A549 treated with DMSO at 1 μM for 4 hours (cell line): ENCODE measurements around the gene SPRR4. TPM values are rescaled to one million over a fixed set of nuclear protein-coding genes. Genes with fewer than 3 reads are reported as not detected.

Experiments used
- total RNA-seq: library from RNA; stranded (reverse); fragments of 200-300 nt; extraction: Qiagen RNA extraction; gene quantifications from 5 replicates; pipeline ENCODE4 v1.2.3, GENCODE V29; 2022; ENCODE audit warnings: low read depth

Gene SPRR4
- not detected in 5 replicates for total RNA-seq

GRCh38 chr1:152970495-152970894 lies at the start of gene SPRR4:
Gene SPRR4 (plus strand): TSS chr1:152970648. CDS start chr1:152971891, 1,243 bp downstream.

GRCh38 chr1:152946651-152947256 lies 23.7 kb upstream of the SPRR4 start, which contains the start of gene SPRR5:
Gene SPRR5 (plus strand): TSS chr1:152947206. CDS start chr1:152948555, 1,349 bp downstream.

GRCh38 chr1:152983743-152984142 lies 13.3 kb downstream of the SPRR4 start, which contains the start of gene SPRR1A:
Gene SPRR1A (plus strand): TSS chr1:152984081. CDS start chr1:152985231, 1,150 bp downstream.

GRCh38 chr1:153001382-153001781 lies 30.9 kb downstream of the SPRR4 start, which contains the start of gene SPRR3:
Gene SPRR3 (plus strand): TSS chr1:153001749. CDS start chr1:153003021, 1,272 bp downstream.

Other genes starting within 250 kb of the SPRR4 start
- not detected in 5 replicates for gene KPRP, start 212.6 kb upstream of the SPRR4 start, total RNA-seq
- gene LCE1F, start 195.5 kb upstream of the SPRR4 start, total RNA-seq: not detected in 5 replicates
- gene LCE1E, start 184.4 kb upstream of the SPRR4 start, total RNA-seq: 0.08 TPM in 1 of 5 replicates, not detected in the others
- gene LCE1D, start 173.9 kb upstream of the SPRR4 start, total RNA-seq: not detected in 5 replicates
- not detected in 5 replicates for gene LCE1C, start 164.0 kb upstream of the SPRR4 start, total RNA-seq
- not detected in 5 replicates for gene LCE1B, start 158.7 kb upstream of the SPRR4 start, total RNA-seq
- not detected in 5 replicates for gene LCE1A, start 143.2 kb upstream of the SPRR4 start, total RNA-seq
- not detected in 5 replicates for gene LCE6A, start 127.8 kb upstream of the SPRR4 start, total RNA-seq
- not detected in 5 replicates for gene LCE7A, start 110.7 kb upstream of the SPRR4 start, total RNA-seq
- gene SMCP, start 92.3 kb upstream of the SPRR4 start, total RNA-seq: not detected in 5 replicates
- 0.04 to 0.07 TPM in 2 of 5 replicates, not detected in the others for gene IVL, start 62.1 kb upstream of the SPRR4 start, total RNA-seq
- gene SPRR5, start 23.4 kb upstream of the SPRR4 start, total RNA-seq: not detected in 5 replicates
- not detected in 5 replicates for gene SPRR1A, start 13.4 kb downstream of the SPRR4 start, total RNA-seq
- gene SPRR3, start 31.1 kb downstream of the SPRR4 start, total RNA-seq: not detected in 5 replicates
- gene SPRR1B, start 60.6 kb downstream of the SPRR4 start, total RNA-seq: not detected in 5 replicates
- not detected in 5 replicates for gene SPRR2D, start 70.5 kb downstream of the SPRR4 start, total RNA-seq
- not detected in 5 replicates for gene SPRR2A, start 86.9 kb downstream of the SPRR4 start, total RNA-seq
- gene SPRR2B, start 101.0 kb downstream of the SPRR4 start, total RNA-seq: not detected in 5 replicates
- gene SPRR2E, start 123.9 kb downstream of the SPRR4 start, total RNA-seq: not detected in 5 replicates
- gene SPRR2F, start 142.9 kb downstream of the SPRR4 start, total RNA-seq: not detected in 5 replicates
- gene SPRR2G, start 180.2 kb downstream of the SPRR4 start, total RNA-seq: not detected in 5 replicates
- not detected in 5 replicates for gene LELP1, start 232.8 kb downstream of the SPRR4 start, total RNA-seq
- not detected in 5 replicates for gene PRR9, start 246.9 kb downstream of the SPRR4 start, total RNA-seq